Prostate gland (tissue), 2 donors: ENCODE measurements around the gene MED16. TPM values are rescaled to one million over a fixed set of nuclear protein-coding genes. Genes with fewer than 3 reads are reported as not detected.

ENCODE experiments used
- DNase-seq: peaks from one replicate; pipeline ENCODE4 v3.0.0-alpha.2; 2019; ENCODE audit warnings: low spot score
- H3K27ac ChIP-seq, 2 donors: fragments of 200-600 bp; sonication (generic); 2 replicates each; pipeline ENCODE4 v1.5.1; 2017 to 2019
- H3K27me3 ChIP-seq: fragments of 200-600 bp; sonication (generic); replicated peaks from 2 replicates; pipeline ENCODE4 v1.5.1; 2019; ENCODE audit not compliant: insufficient read depth
- H3K36me3 ChIP-seq, 2 donors: fragments of 200-600 bp; sonication (generic); 1 replicate in 1 of 2; 2 replicates in 1 of 2; pipeline versions ENCODE4 v1.5.1 to v1.8.1; 2017 to 2019
- H3K4me1 ChIP-seq: fragments of 200-600 bp; sonication (generic); replicated peaks from 2 replicates; pipeline ENCODE4 v1.5.1; 2019
- H3K4me3 ChIP-seq, 2 donors: fragments of 200-600 bp; sonication (generic); 2 replicates each; pipeline ENCODE4 v1.5.1; 2017 to 2019
- H3K9me3 ChIP-seq: fragments of 200-600 bp; sonication (generic); 2 replicates; pipeline ENCODE4 v1.5.1; 2017
- POLR2A ChIP-seq: fragments of 450-650 bp; IDR thresholded peaks from one replicate; pipeline ENCODE4 v1.6.1; 2016; ENCODE audit warnings: antibody characterized with exemption, mild to moderate bottlenecking
- POLR2AphosphoS5 ChIP-seq: sonication (generic); formaldehyde crosslinking; IDR thresholded peaks from one replicate; pipeline ENCODE4 v1.6.1; 2017; ENCODE audit warnings: antibody characterized with exemption
- WGBS: methylation state at CpG from one replicate; pipeline ENCODE4 v1.1.5; 2018; 5-methylcytosine and 5-hydroxymethylcytosine counted together
- intact Hi-C: fragments of 100-400 bp; cut with DNase I; formaldehyde crosslinking; loops from one replicate; pipeline ENCODE4 v1.14.2; 2022
- total RNA-seq, 2 donors: library from RNA; depleted of rRNA; stranded (reverse); fragments of >200 nt; gene quantifications; one replicate each; pipeline ENCODE4 v1.1.0, GENCODE V29; 2016
- TF ChIP-seq, protein P1 (sequence below), 4 experiments: fragments of 200-600 bp in 2 of 4; fragments of 450-650 bp in 2 of 4; sonication (generic) in 2 of 4; IDR thresholded peaks; 1 replicate in 3 of 4; 2 replicates in 1 of 4; pipeline ENCODE4 v1.5.1; 2016 to 2019; ENCODE audit warnings: antibody characterized with exemption in 4 of 4, mild to moderate bottlenecking in 2 of 4, moderate library complexity in 2 of 4

Gene MED16
- total RNA-seq, 2 donors from 2014 or later = 65.1 to 114 TPM

DNA sequence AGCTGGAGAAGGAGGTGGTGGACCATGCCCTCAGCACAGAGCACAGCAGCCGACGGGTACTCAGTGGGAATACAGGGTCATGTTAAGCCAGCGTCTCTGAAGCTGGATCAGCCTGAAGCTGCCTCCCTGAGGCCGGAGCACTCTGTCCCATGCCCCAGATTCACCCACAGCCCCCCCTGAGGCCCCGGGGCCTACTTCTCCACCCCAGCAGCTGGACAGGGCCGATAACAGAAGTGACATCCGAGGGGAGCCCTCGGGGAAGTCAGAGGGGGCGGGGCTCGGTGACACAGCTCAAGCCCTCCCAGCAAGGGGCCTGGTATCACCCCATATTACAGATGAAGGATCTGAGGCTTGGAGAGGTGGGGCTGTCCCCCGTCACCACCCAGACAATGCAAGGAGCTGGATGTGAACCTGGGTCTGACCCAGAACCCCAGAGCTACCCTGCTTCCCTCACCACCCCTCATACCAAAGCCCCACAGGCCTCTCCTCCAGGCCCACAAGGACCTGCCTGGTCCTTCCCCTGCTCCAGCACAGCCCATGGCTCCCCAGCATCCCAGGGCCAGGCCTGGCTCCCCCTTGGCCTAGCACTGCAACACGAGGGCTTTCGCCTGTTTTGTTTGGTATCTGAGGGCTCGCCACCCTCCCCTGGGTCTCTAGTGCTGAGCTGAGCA is 14.3 kb upstream of the MED16 start:
- no peaks in the 10 kb centered on the region for H3K36me3 ChIP-seq
- no peak overlapping the region for H3K4me3 ChIP-seq
- H3K27ac ChIP-seq = no peak overlapping the region
- no peak for TF ChIP-seq POLR2A
- TF ChIP-seq, protein P1, sequence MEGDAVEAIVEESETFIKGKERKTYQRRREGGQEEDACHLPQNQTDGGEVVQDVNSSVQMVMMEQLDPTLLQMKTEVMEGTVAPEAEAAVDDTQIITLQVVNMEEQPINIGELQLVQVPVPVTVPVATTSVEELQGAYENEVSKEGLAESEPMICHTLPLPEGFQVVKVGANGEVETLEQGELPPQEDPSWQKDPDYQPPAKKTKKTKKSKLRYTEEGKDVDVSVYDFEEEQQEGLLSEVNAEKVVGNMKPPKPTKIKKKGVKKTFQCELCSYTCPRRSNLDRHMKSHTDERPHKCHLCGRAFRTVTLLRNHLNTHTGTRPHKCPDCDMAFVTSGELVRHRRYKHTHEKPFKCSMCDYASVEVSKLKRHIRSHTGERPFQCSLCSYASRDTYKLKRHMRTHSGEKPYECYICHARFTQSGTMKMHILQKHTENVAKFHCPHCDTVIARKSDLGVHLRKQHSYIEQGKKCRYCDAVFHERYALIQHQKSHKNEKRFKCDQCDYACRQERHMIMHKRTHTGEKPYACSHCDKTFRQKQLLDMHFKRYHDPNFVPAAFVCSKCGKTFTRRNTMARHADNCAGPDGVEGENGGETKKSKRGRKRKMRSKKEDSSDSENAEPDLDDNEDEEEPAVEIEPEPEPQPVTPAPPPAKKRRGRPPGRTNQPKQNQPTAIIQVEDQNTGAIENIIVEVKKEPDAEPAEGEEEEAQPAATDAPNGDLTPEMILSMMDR (IDR thresholded peaks at IDR 0.05) = no peak
- no peak for TF ChIP-seq POLR2AphosphoS5
- DNase-seq = no peak
- H3K4me1 ChIP-seq = peaks cover 4% of the 10 kb centered on the region
- no peaks in the 10 kb centered on the region for H3K27me3 ChIP-seq
- intact Hi-C loops = no loop called here
- no peaks in the 10 kb centered on the region for H3K9me3 ChIP-seq
- WGBS = 80% methylated on average over 14 of the region's 14 CpGs

DNA sequence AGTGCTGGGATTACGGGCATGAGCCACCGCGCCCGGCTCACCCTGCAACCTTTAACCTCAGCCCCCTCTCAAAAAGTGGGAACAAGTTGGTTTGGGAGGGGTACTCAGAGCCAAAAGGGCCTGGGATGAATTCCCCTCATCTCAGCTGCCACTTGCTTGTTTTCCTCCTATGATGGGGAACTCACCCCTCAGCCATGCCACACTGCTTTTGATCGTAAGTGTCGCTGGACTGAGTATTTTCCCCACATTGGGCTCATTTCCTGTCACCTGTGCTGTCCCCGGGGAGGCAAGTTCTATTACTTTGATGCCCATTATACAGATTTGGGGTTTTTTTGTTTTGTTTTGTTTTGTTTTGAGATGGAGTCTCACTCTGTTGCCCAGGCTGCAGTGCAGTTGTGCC is 13.5 kb upstream of the MED16 start:
- H3K4me1 ChIP-seq = peaks cover 4% of the 10 kb centered on the region
- H3K9me3 ChIP-seq = no peaks in the 10 kb centered on the region
- 92% methylated on average over 7 of the region's 7 CpGs for WGBS
- H3K4me3 ChIP-seq = no peak overlapping the region
- TF ChIP-seq POLR2AphosphoS5 (no peak), POLR2A (no peak)
- TF ChIP-seq, protein P1 (IDR thresholded peaks at IDR 0.05) = no peak
- no peak overlapping the region for H3K27ac ChIP-seq
- no peaks in the 10 kb centered on the region for H3K27me3 ChIP-seq
- DNase-seq = no peak
- no peaks in the 10 kb centered on the region for H3K36me3 ChIP-seq
- intact Hi-C loops = no loop called here

DNA sequence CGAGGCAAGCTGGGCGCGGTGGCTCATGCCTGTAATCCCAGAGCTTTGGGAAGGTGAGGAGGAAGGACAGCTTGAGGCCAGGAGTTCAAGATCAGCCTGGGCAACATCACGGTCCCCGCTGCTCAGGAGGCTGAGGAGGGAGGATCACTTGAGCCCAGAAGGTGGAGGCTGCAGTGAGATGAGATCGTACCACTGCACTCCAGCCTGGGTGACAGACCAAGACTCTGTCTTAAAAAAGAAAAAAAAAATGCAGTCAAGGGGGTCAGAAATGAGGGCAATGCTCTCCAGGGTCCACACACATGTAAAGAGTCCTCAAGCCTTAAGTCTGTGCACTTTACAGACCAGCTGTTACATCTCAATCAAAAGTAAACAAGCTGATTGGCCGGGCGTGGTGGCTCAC is 11.6 kb upstream of the MED16 start:
- TF ChIP-seq, protein P1 (IDR thresholded peaks at IDR 0.05) = no peak
- no peak for TF ChIP-seq POLR2AphosphoS5
- no peak for TF ChIP-seq POLR2A
- H3K27ac ChIP-seq = no peak overlapping the region
- 85% methylated on average over 8 of the region's 8 CpGs for WGBS
- intact Hi-C loops = no loop called here
- no peak for DNase-seq
- no peaks in the 10 kb centered on the region for H3K9me3 ChIP-seq
- H3K4me1 ChIP-seq = peaks cover 4% of the 10 kb centered on the region
- H3K27me3 ChIP-seq = no peaks in the 10 kb centered on the region
- peaks cover 0 to 2% of the 10 kb centered on the region in 2 donors for H3K36me3 ChIP-seq
- H3K4me3 ChIP-seq = no peak overlapping the region

DNA sequence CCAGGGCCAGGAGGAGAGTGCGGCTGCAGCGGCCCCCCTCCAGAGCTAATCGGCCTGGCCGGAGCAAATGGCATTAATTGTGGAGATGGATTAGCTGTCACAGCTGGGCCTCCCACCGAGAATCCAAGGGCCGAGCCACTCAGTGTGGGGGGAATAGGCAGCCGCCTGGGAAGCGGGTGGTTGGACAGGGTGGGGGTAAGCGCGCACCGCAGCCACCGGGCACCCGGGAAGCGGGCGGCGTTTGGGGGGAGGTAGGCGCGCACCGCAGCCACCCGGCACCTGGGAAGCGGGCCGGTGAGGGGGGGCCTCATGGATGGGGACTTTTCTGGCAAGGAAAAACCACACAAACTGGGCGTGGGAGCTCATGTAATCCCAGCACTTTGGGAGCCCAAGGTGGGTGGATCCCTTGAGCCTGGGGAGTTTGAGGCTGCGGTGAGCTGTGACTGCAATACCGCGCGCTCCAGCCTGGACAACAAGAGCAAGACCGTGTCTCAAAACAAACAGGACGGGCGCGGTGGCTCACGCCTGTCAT is 10.3 kb upstream of the MED16 start:
- Histone ChIP-seq H3K4me1 (no peaks in the 10 kb centered on the region), H3K36me3 (peaks cover 0 to 6% of the 10 kb centered on the region in 2 donors), H3K27me3 (no peaks in the 10 kb centered on the region), H3K27ac (no peak overlapping the region), H3K9me3 (no peaks in the 10 kb centered on the region), H3K4me3 (no peak overlapping the region)
- intact Hi-C loops = no loop called here
- 79% methylated on average over 30 of the region's 32 CpGs for WGBS
- no peak for TF ChIP-seq POLR2AphosphoS5
- no peak for TF ChIP-seq POLR2A
- TF ChIP-seq, protein P1 (IDR thresholded peaks at IDR 0.05) = no peak
- no peak for DNase-seq
